GM18868 (cell line): ENCODE measurements around the gene IL5.
A peak's percentile ranks its signal among the peaks of the same experiment; 100 is the strongest.
"Not testable (repeated sequence)": the region's sequence is repeated elsewhere in the genome, so short reads cannot be mapped to it uniquely, and the experiment has no call there.

Source experiments
- ATAC-seq: cut with Tn5 transposase; IDR thresholded peaks from one replicate; pipeline ENCODE4 v1.9.1; 2021; ENCODE audit warnings: mild to moderate bottlenecking, moderate library complexity; ENCODE audit not compliant: unreplicated experiment

Gene IL5

DNA sequence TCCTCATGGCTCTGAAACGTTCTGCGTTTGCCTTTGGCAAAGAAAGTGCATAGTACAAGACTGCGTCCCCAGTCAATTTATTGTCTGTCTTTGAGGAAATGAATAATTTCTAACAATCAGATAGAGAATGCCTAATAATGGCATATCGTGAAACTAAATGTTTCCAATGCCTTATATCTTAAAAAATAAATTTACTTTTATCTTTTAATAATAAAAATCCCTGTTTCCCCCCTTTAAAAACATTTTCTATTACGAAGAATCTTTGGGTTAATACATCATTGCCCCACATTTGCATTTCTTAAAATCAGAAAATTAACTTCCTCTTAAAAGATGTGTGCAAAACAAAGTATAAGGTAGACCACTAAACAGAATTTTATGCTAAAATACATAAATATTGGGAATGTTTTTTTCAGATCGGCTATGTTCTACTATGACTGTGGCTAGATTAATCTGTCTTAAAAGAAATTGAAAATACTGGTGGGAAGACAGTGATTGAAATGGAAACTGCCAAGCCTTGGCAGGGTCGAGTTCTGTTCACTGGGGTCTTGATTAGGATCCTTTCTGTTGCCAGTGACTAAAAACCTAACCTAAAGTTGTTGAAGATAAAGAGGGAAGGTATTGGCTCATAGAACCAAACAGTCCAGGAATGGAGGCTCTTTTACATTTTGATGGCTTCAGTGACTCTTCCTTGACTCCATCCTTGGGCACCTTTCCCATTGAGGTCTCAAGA lies at the start of gene IL5:
IL5 (minus strand) TSS at position 51 of the 730 bp plus-strand sequence; CDS start at position 7, 44 bp downstream.
- ATAC-seq, result no peak

DNA sequence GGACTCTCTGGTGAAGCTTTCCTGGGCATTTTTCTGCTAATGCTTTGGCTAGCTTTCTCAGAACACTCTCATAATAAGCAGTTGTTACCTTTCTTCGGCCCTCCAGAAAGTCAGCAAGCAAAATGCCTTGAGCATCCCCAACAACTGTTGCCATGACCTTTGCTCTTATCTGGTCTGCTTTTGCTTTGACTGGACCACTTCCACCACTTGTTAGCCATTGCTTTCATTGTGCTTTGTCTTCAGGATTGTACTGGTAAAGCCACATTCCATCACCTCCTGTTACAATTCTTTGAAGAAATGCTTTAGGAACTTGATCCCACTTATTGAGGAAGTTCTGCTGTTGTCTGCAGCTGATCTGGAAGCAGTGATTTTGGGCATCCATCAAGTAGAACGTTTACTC lies 49.2 kb upstream of the IL5 start:
- ATAC-seq, result no peak

DNA sequence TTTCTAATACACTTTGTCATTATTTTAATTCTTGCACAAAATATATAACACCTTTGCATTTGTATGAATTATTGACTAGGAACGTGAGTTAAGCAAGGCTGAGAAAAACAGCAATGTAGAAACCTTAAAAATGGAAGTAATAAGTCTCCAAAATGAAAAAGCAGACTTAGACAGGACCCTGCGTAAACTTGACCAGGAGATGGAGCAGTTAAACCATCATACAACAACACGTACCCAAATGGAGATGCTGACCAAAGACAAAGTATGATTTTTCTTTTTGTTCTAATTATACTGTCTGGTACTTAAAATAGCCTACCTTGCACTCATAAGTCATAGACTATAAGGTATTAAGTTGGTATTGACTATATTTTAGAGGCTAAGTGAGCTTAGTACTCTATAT lies 47.8 kb upstream of the IL5 start:
- peak; percentile 49 for ATAC-seq

DNA sequence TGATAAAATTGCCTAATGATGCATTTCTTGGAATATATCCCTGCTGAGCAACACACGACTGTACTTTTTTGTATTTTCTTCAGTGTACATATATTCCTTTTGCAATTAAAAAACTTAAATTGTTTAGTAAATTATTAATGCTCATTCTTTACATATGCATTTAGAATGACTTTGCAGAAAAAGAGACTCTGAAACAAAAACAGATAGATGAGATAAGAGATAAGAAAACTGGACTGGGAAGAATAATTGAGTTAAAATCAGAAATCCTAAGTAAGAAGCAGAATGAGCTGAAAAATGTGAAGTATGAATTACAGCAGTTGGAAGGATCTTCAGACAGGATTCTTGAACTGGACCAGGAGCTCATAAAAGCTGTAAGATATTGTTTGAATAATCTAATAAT lies 46.1 kb upstream of the IL5 start:
- ATAC-seq, result no peak

DNA sequence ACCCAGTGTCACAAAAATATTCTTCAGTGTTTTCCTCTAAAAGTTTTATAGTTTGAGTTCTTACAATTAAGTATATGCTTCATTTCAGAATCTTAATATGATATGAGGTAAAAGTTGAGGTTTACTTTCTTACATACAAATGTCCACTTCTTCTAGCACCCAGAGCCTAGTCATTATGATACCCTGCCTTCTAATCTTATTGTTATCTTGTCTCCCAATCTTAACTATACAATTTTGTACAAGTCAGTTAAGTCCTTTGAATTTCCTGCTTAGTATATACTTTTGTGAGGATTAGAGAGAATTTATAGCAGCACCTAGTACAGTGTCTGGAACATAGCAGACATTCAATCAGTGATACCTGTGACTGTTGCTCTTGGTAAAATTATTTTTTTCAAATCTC lies 42.7 kb upstream of the IL5 start:
- ATAC-seq, result no peak

DNA sequence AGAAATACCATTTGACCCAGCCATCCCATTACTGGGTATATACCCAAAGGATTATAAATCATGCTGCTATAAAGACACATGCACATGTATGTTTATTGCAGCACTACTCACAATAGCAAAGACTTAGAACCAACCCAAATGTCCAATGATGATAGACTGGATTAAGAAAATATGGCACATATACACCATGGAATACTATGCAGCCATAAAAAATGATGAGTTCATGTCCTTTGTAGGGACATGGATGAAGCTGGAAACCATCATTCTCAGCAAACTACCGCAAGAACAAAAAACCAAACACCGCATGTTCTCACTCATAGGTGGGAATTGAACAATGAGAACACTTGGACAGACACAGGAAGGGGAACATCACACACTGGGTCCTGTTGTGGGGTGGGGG lies 41.2 kb upstream of the IL5 start:
- not testable (repeated sequence) for ATAC-seq

DNA sequence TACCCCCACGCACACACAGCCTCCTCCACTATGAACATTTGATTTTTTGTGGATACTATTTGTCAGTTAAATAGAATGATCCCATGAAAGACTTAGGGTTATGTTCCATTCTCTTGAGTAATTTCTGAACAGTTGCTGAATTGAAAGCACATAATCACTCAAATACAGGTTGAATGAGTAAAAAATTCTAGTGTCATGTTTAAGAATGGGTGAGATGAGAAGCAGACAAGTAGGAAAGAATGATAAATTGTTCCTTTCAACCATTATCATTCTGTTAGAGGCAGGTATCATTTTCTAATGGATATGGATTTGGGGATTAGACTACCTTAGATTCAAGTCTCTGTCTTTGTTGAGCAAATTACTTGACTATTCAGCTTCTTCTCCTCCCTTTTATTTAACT lies 32.8 kb upstream of the IL5 start:
- ATAC-seq, result no peak

DNA sequence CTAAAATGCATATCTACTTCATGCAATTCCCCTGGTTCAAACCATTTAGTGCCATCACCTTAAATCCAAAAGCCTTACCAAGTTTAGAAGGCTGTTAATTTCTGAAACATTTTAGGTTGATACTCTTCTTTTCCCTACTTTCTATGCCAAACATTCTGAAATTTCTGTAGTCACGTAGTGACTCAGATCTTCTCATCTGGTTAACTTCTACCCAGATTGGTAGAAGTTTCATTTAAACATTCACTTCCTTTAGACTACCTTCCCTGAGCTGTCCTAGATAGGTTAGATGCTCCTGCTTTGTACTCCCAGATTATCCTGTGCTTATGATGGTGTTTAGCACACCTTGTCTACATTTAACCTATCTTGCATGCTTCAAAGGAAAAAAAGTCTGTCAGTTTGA lies 23.3 kb upstream of the IL5 start:
- no peak for ATAC-seq

DNA sequence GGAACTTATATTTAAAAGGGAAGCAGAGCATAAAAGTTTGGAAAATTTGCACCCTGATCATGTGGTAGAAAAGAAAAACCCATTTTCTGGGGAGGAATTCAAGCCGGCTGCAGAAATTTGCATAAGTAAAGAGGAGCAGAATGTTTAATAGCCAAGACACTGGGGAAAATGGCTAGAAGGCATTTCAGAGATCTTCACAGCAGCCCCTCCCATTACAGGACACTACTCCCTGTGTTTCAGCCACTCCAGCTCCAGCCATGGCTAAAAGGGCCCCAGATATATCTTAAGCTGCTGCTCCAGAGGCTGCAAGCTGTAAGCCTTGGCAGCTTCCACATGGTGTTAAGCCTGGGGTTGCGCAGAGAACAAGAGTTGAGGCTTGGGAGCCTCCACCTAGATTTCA lies 21.2 kb upstream of the IL5 start:
- not testable (repeated sequence) for ATAC-seq

DNA sequence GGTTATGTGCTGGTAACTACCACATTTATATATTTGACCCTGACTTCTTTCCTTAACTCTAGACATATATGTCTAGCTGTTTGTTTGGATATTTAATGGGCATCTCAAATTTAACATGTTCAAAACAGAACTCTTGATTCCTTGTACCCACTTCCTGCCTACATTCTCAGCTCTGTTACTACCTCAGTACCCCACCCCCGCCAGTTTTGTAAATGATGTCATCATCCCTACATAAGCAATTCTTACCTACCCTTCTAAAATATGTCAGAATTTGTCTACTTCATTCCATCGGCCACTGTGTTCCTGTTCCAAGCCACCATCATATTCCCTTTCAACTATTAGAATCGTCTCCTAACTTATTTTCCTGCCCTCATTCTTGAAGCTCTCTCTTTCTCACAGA lies 18.3 kb upstream of the IL5 start:
- no peak for ATAC-seq

DNA sequence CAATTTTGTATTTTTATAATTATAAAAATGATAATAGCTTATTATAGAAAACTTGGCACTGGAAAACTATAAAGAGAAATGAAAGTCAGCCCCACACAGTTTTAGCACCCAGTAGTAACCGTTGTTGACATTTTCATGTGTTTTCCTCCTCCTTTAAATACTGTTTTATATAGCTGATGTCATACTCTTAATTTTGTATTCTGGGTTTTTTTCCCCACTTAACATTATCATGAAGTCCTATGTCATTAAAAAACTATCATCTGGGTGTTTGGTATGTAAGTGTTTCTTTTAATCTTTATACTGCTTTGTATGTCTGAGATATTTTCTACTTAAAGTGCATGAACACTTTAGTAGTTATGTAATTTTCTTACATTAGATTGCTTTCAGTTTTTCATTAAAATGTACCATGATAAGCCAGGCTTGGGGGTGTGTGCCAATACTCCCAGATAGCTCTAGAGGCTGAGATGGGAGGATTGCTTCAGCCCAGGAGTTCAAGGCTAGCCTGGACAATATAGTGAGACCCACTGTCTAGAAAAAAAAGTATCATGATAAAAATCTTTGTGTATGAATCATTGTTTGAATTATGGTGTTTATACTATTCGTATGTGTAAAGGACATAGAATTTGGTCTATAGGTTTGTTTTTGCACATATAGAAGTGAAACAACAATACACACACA lies 16.2 kb upstream of the IL5 start:
- no peak for ATAC-seq

DNA sequence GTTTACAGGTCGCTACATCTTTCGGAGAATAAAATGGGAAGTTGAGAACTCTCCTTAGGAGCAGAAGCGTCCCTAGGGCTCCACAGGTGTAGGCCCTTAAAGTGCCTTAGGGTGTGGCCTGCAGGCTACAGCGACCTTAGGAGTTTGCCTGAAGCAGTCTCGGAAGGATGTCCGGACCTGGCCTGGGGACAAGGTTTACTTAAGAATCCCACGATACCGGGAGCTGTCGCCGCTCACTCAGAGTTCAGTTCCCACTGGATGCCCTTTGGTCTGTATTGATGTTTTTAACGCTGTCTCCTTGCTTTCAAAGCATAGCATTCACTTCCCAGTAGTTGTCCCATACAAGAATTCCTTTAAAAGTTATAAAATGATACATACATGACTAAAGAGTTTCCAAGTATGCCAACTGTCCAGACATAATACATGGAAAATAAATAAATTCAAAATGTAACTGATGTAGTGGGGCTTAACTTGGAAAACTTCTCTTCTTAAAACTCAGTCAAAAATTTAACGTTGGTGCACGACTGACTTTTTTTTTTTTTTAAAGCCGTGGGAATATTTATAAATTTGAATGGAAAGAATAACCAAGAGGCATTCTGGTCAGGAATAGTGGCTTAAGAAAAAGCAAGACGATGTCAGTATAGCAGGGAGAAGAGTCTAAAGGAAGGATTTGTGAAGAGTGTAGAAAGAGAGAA lies 14.3 kb upstream of the IL5 start:
- ATAC-seq, result peak; percentile 35

DNA sequence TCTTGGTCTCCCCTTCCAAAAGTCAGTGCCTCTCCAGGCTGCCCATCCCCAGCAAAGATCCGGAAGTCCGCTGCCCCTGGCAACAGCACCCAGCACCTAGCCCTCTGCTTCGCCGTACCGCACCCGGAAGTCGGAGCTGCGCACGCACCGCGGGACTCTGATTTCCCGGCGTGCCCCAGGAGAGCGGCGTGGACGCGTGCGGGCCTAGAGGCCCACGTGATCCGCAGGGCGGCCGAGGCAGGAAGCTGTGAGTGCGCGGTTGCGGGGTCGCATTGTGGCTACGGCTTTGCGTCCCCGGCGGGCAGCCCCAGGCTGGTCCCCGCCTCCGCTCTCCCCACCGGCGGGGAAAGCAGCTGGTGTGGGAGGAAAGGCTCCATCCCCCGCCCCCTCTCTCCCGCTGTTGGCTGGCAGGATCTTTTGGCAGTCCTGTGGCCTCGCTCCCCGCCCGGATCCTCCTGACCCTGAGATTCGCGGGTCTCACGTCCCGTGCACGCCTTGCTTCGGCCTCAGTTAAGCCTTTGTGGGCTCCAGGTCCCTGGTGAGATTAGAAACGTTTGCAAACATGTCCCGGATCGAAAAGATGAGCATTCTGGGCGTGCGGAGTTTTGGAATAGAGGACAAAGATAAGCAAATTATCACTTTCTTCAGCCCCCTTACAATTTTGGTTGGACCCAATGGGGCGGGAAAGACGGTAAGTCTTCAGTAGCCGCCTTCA lies 13.6 kb upstream of the IL5 start, which contains the start of gene RAD50:
RAD50 (plus strand) TSS at position 215 of the 715 bp plus-strand sequence; CDS start at position 563, 348 bp downstream.
- peak; percentile 96 for ATAC-seq

DNA sequence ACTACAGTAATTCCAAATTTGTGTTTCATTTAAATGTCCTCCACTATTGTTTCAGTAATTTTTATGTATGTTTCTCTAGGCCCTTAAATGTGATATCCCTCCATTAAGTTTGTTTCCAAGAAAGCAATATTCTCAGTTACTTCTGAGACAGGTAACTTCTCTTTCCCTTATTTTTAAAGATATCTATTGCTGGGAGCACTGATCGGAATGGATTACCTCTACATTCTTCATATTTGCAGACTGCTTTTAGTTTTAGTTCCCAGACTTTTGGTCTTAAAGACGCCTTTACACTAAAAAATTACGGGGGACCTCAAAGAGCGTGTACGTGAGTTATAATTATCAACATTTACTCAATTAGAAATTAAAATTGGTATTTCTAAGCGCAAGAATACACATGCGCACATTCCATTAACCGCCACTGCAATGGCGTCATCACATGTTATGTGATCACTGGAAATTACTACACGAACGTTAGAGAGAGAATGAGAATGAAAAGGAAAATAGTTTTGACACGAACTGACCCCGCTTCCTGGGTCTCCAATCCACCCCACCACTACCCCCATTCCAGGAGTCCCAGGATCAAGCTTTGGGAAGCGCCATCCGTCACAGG lies 12.9 kb upstream of the IL5 start:
- ATAC-seq, result no peak

DNA sequence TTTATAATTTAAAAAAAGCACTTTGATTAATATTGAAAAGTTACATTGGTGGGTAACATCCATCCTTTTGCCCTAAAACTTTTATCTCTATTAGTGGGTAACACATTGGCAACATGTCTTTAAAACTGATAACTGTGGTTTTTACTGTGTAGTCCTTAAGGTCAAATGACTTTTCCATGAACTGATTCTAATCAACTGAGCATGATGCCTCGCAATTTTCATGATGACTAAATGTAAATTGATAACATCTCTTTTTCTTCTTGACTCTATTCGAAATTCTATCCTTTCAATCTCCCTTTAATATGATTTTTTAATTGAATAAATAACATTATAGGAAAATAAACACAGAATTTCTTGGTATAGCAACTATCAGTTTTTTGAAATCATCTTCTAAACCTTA lies 6.3 kb upstream of the IL5 start:
- ATAC-seq, result no peak

DNA sequence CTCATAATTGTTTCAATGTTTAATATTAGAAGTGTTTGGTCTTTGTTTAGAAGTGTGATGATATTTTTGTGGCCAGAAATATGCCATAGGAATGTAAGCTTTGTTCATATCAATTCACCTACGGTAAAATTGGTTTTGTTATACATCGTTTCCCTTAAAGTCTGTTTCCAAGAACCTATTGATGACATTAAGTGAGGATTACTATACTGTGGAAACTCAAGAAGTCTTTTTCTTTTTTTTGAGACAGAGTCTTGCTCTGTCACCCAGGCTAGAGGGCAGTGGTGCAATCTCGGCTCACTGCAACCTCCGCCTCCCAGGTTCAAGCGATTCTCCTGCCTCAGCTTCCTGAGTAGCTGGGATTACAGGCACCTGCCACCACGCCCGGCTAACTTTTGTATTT lies 5.5 kb upstream of the IL5 start:
- not testable (repeated sequence) for ATAC-seq

DNA sequence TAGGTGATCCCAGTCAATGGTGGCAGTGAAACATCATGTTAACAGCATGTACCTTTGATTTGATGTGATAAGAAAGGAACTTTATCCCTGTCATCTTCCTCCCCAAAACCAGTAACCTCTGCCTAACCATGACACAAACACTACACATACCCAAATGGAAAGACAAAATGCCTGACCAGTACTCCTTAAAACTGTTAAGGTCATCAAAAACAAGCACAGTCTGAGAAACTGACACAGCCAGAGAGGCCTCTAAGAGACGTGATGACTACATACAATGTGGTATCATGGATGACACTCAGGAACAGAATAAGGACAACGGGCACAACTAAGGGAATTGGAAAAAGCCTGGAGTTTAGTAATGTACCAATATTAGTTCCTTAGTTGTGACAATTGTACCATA lies 3.9 kb upstream of the IL5 start:
- ATAC-seq, result no peak

DNA sequence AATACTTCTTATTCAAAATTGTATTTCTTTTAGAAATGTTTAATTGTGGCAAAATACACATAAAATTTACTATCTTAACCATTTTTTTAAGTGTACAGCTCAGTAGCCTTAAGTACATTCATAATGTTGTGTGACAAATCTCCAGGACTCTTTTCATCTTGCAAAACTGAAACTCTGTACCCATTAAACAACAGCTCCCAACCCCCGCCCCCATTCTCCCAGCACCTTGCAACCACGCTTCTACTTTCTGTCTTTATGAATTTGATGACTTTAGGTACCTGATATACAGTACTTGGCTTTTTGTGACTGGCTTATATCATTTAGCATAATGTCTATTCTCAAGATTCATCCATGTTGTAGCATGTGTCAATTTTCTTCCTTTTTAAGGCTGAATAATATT lies 2.8 kb upstream of the IL5 start:
- ATAC-seq, result no peak

DNA sequence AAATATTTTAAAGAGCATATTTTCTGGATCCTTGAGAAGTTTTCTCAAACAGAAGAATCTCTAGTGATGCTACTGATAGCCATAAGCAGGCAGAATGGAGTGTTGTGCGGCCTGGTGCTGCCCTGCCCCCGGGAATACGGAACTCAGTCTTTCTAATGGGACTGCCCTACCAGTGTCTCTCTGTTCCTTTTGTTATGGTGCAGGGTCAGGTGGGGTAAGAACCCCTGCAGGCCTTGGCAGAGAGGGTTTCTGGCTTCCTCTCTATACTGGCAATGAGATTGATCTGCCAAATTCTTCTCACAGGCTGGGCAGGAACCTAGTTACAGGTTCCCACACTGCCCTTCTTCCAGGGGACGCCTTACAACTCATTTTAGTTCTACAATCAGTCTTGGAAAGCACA lies 2.6 kb downstream of the IL5 start:
- ATAC-seq, result no peak

DNA sequence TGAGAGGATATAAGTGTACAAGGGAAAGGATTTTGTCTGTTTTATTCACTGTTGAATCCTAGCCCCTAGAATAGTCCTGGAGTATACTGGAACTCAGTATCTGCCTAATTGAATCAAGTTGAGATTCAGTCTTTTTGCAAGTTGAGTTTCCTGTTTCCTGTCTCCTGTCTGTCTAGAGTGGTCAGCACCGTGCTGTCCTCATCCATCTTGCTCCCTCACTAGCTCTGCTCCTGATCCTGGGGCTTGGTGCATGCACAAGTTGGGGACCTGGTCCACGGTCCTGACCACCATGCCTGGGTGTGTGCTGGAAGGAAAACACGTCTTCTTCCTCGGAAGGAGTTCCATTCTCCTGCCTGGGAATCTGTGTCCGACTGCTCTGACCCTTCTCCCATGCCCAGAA lies 3.2 kb downstream of the IL5 start:
- no peak for ATAC-seq

DNA sequence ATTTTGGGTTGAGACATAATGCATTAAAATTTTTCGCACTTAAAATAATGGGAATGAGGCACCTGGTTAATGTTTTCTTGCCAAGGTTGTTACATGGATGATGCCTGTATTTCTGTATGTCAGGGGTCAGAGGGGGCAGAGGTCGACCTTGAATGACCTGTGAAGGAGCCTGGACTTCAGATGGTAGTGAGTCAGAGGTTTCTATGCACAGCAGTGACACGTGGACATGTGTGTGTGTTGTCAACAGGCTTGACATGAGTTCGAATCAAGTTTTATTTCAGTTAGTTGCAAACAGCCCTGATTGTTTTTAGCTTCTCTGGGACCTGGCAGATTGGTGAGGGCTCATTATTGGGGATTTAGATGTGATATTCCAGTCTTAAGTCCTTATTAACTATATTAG lies 3.6 kb downstream of the IL5 start:
- no peak for ATAC-seq
